Measurements from ENCODE around the gene NCKAP5.
"Not testable (repeated sequence)": the region's sequence is repeated elsewhere in the genome, so short reads cannot be mapped to it uniquely, and the experiment has no call there.

Gene NCKAP5

GRCh38 chr2:133477616-133477990, 90.7 kb downstream of the NCKAP5 start:
- Mint-ChIP-seq H3K9me3 (no peaks in the 10 kb centered on the region), H3K36me3 (ENCODE audit: low read depth) (no peaks in the 10 kb centered on the region), H3K27ac (no peak overlapping the region)

GRCh38 chr2:133476931-133477615, 91.2 kb downstream of the NCKAP5 start:
- no peaks in the 10 kb centered on the region for H3K36me3 Mint-ChIP-seq (ENCODE audit: low read depth)
- H3K4me1 Mint-ChIP-seq: no peaks in the 10 kb centered on the region
- no peaks in the 10 kb centered on the region for H3K27me3 Mint-ChIP-seq (ENCODE audit: low read depth)
- TF ChIP-seq, protein P1, sequence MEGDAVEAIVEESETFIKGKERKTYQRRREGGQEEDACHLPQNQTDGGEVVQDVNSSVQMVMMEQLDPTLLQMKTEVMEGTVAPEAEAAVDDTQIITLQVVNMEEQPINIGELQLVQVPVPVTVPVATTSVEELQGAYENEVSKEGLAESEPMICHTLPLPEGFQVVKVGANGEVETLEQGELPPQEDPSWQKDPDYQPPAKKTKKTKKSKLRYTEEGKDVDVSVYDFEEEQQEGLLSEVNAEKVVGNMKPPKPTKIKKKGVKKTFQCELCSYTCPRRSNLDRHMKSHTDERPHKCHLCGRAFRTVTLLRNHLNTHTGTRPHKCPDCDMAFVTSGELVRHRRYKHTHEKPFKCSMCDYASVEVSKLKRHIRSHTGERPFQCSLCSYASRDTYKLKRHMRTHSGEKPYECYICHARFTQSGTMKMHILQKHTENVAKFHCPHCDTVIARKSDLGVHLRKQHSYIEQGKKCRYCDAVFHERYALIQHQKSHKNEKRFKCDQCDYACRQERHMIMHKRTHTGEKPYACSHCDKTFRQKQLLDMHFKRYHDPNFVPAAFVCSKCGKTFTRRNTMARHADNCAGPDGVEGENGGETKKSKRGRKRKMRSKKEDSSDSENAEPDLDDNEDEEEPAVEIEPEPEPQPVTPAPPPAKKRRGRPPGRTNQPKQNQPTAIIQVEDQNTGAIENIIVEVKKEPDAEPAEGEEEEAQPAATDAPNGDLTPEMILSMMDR (IDR thresholded peaks at IDR 0.05; ENCODE audit: unreplicated experiment in 3 of 3): no peak
- no peak overlapping the region for H3K4me3 Mint-ChIP-seq
- no peak overlapping the region for H3K27ac Mint-ChIP-seq
- H3K9me3 Mint-ChIP-seq: no peaks in the 10 kb centered on the region

More at GRCh38 chr2:133477616-133477990, 90.7 kb downstream of the NCKAP5 start:
- no peak overlapping the region for H3K4me3 Mint-ChIP-seq
- TF ChIP-seq, protein P1 (IDR thresholded peaks at IDR 0.05; ENCODE audit: unreplicated experiment in 3 of 3): no peak
- no peaks in the 10 kb centered on the region for H3K4me1 Mint-ChIP-seq
- no peaks in the 10 kb centered on the region for H3K27me3 Mint-ChIP-seq (ENCODE audit: low read depth)

- Mint-ChIP-seq H3K27ac (no peak overlapping the region), H3K4me1 (no peaks in the 10 kb centered on the region), H3K27me3 (ENCODE audit: low read depth) (no peaks in the 10 kb centered on the region), H3K9me3 (peaks cover 3% of the 10 kb centered on the region), H3K4me3 (no peak overlapping the region), H3K36me3 (ENCODE audit: low read depth) (no peaks in the 10 kb centered on the region)
- TF ChIP-seq, protein P1 (IDR thresholded peaks at IDR 0.05; ENCODE audit: unreplicated experiment in 3 of 3): no peak
Measured at GRCh38 chr2:133476286-133476685, 92.0 kb downstream of the NCKAP5 start.

DNA sequence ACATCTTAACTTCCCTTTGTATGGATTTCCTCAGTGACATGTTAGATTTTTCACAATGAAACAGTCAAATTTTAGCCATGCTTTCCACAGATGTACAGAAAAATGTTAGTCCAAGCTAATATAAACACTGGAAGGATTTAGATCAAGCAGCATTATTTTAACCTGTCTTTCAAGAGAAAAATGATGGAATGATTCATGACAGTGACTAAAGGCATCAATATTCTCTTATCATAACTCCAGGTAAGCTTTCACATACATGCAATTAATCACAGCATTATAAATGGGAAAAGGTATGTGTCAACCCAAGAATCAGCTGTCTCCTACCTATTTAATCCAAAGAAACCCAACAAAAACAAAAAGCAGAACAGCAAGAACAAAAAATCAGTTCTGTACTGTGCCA, 92.7 kb downstream of the NCKAP5 start:
- Mint-ChIP-seq H3K27me3 (ENCODE audit: low read depth) (no peaks in the 10 kb centered on the region), H3K27ac (no peak overlapping the region), H3K4me1 (no peaks in the 10 kb centered on the region)

GRCh38 chr2:133470446-133470845, 97.8 kb downstream of the NCKAP5 start:
- H3K4me1 Mint-ChIP-seq; H3K27ac Mint-ChIP-seq; H3K36me3 Mint-ChIP-seq (ENCODE audit: low read depth); H3K4me3 Mint-ChIP-seq; H3K27me3 Mint-ChIP-seq (ENCODE audit: low read depth); H3K9me3 Mint-ChIP-seq: not testable (repeated sequence)

More for the DNA sequence above, 92.7 kb downstream of the NCKAP5 start:
- Mint-ChIP-seq H3K36me3 (ENCODE audit: low read depth) (no peaks in the 10 kb centered on the region), H3K9me3 (peaks cover 7% of the 10 kb centered on the region), H3K4me3 (no peak overlapping the region)
- TF ChIP-seq, protein P1 (IDR thresholded peaks at IDR 0.05; ENCODE audit: unreplicated experiment in 3 of 3): no peak

DNA sequence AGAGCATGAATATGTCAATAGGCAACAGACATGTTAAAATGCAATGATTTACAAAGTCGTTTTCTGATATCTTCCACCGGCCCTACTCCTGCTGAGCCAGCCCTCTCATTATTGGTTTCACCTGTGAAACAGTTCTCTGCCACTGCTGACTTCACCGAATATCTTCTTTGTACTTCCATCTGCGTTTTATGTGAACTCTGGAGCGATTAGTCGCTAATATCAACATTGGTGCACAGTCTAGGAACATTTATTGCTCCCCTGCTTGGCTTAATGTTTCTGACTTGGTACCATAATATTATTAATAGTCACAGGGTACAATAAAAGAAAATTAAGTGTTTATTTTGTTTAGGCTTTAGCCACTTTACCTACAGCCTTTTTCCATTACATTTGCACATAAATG, 105.5 kb downstream of the NCKAP5 start:
- H3K36me3 Mint-ChIP-seq (ENCODE audit: low read depth): no peaks in the 10 kb centered on the region

More for the DNA sequence above, 105.5 kb downstream of the NCKAP5 start:
- H3K27ac Mint-ChIP-seq: no peak overlapping the region
- TF ChIP-seq, protein P1 (IDR thresholded peaks at IDR 0.05; ENCODE audit: unreplicated experiment in 3 of 3): no peak
- no peak overlapping the region for H3K4me3 Mint-ChIP-seq
- no peaks in the 10 kb centered on the region for H3K9me3 Mint-ChIP-seq
- no peaks in the 10 kb centered on the region for H3K4me1 Mint-ChIP-seq
- H3K27me3 Mint-ChIP-seq (ENCODE audit: low read depth): no peaks in the 10 kb centered on the region

Measured in nephron (organoid).